SKM-1 treated with dmso at 0.1 percent for 144 hours (cell line): ENCODE measurements around the gene SLC12A5.
A peak's percentile ranks its signal among the peaks of the same experiment; 100 is the strongest.

ENCODE experiments used
- DNase-seq: peaks from one replicate; lab custom pipeline; 2025; ENCODE audit not compliant: unreplicated experiment; lab: John Stamatoyannopoulos, UW

SLC12A5 gene

GRCh38 chr20:46006022-46006705, 22.9 kb upstream of the SLC12A5 start:
- DNase-seq, result no peak

GRCh38 chr20:46006964-46007363, 22.1 kb upstream of the SLC12A5 start:
- no peak for DNase-seq

GRCh38 chr20:46007671-46008070, 21.3 kb upstream of the SLC12A5 start:
- DNase-seq, result no peak

GRCh38 chr20:46009816-46010215, 19.2 kb upstream of the SLC12A5 start:
- no peak for DNase-seq

GRCh38 chr20:46010491-46011391, 18.3 kb upstream of the SLC12A5 start:
- no peak for DNase-seq

- DNase-seq, result peak; percentile 23
Measured at GRCh38 chr20:46011631-46012482, 17.2 kb upstream of the SLC12A5 start.

- no peak for DNase-seq
Measured at GRCh38 chr20:46012921-46013320, 16.1 kb upstream of the SLC12A5 start.

- DNase-seq, result no peak
Measured at GRCh38 chr20:46013322-46013828, 15.6 kb upstream of the SLC12A5 start.

- peak; percentile 51 for DNase-seq
Measured at GRCh38 chr20:46013829-46014516, 15.0 kb upstream of the SLC12A5 start.

- no peak for DNase-seq
Measured at GRCh38 chr20:46014517-46015396, 14.3 kb upstream of the SLC12A5 start.

- DNase-seq, result no peak
Measured at GRCh38 chr20:46017272-46017671, 11.7 kb upstream of the SLC12A5 start.

- DNase-seq, result no peak
Measured at GRCh38 chr20:46018112-46018511, 10.9 kb upstream of the SLC12A5 start.

- no peak for DNase-seq
Measured at GRCh38 chr20:46018611-46019010, 10.4 kb upstream of the SLC12A5 start.

GRCh38 chr20:46020555-46020954, 8.5 kb upstream of the SLC12A5 start:
- no peak for DNase-seq

- DNase-seq, result peak; percentile 74
Measured at GRCh38 chr20:46021361-46022359, 7.4 kb upstream of the SLC12A5 start.

GRCh38 chr20:46022411-46023147, 6.4 kb upstream of the SLC12A5 start:
- peak; percentile 48 for DNase-seq

GRCh38 chr20:46023148-46023484, 5.9 kb upstream of the SLC12A5 start:
- no peak for DNase-seq

- no peak for DNase-seq
Measured at GRCh38 chr20:46023999-46024398, 5.0 kb upstream of the SLC12A5 start.
